Stimulated activated CD8-positive, alpha-beta memory T cell treated with anti-CD3 and anti-CD28 coated beads, Interleukin-15, amount 100 ng/mL, for 48 hours (primary cell): ENCODE results near the gene UBAC2.

ENCODE experiments used
- DNase-seq, 2 donors: peaks; one replicate each; pipeline ENCODE4 v3.0.0-alpha.2; 2020; ENCODE audit warnings: low read depth in 2 of 2

The UBAC2 gene

GRCh38 chr13:99200432-99201167 lies at the start of gene UBAC2:
Gene UBAC2 (plus strand): TSS chr13:99200854. CDS start chr13:99200909, 55 bp downstream.
- DNase-seq: peak; percentile 96 to 97

- DNase-seq: peak; percentile 10 to 24
Observed at GRCh38 chr13:99151516-99151915, 49.1 kb upstream of the UBAC2 start.

- DNase-seq: no peak
Observed at GRCh38 chr13:99153219-99153618, 47.4 kb upstream of the UBAC2 start.

- DNase-seq: no peak
Observed at GRCh38 chr13:99154064-99154463, 46.6 kb upstream of the UBAC2 start.

- no peak for DNase-seq
Observed at GRCh38 chr13:99155821-99156220, 44.8 kb upstream of the UBAC2 start.

- DNase-seq: no peak
Observed at GRCh38 chr13:99157046-99157445, 43.6 kb upstream of the UBAC2 start.

GRCh38 chr13:99158846-99159245 lies 41.8 kb upstream of the UBAC2 start:
- DNase-seq: no peak

GRCh38 chr13:99159331-99160061 lies 41.2 kb upstream of the UBAC2 start:
- no peak for DNase-seq

- no peak for DNase-seq
Observed at GRCh38 chr13:99160415-99160814, 40.2 kb upstream of the UBAC2 start.

GRCh38 chr13:99161512-99161911 lies 39.1 kb upstream of the UBAC2 start:
- DNase-seq: no peak

- no peak for DNase-seq
Observed at GRCh38 chr13:99162567-99163361, 37.9 kb upstream of the UBAC2 start.

- no peak for DNase-seq
Observed at GRCh38 chr13:99164226-99164625, 36.4 kb upstream of the UBAC2 start.

- no peak for DNase-seq
Observed at GRCh38 chr13:99165753-99166587, 34.7 kb upstream of the UBAC2 start.

GRCh38 chr13:99172951-99173350 lies 27.7 kb upstream of the UBAC2 start:
- no peak for DNase-seq

- DNase-seq: no peak
Observed at GRCh38 chr13:99173606-99174005, 27.0 kb upstream of the UBAC2 start.

- no peak for DNase-seq
Observed at GRCh38 chr13:99174533-99175100, 26.0 kb upstream of the UBAC2 start.

GRCh38 chr13:99176309-99177276 lies 24.1 kb upstream of the UBAC2 start:
- DNase-seq: peak; percentile 49 to 51

GRCh38 chr13:99178636-99179035 lies 22.0 kb upstream of the UBAC2 start:
- no peak for DNase-seq

GRCh38 chr13:99179460-99179859 lies 21.2 kb upstream of the UBAC2 start:
- no peak for DNase-seq

GRCh38 chr13:99182439-99182838 lies 18.2 kb upstream of the UBAC2 start:
- no peak for DNase-seq
